K562 (cell line): ENCODE results near the gene UPK3A.
"Not testable (repeated sequence)": the region's sequence is repeated elsewhere in the genome, so short reads cannot be mapped to it uniquely, and the experiment has no call there.

Source experiments
- SMC3 ChIP-seq: conservative IDR thresholded peaks from 2 replicates; pipeline ENCODE4 v1.6.1; 2011; ENCODE audit warnings: low read depth, low read length, improper control_type of control experiment; ENCODE audit not compliant: insufficient read depth
- ZNF217 ChIP-seq: sonication (generic); formaldehyde crosslinking; IDR thresholded peaks from 2 replicates; pipeline ENCODE4 v1.8.0; 2022; ENCODE audit warnings: mild to moderate bottlenecking, missing genetic modification reagents
- TF ChIP-seq, protein P1 (sequence below), 3 experiments: IDR thresholded peaks in 2 of 3; conservative IDR thresholded peaks in 1 of 3; 2 replicates each; pipeline ENCODE4 v1.5.1; 2011 to 2012; ENCODE audit warnings: low read length in 3 of 3, mild to moderate bottlenecking in 3 of 3, control low read depth in 2 of 3, improper control_type of control experiment in 1 of 3, inconsistent platforms in 1 of 3, low read depth in 1 of 3, mixed read lengths in 1 of 3, moderate library complexity in 1 of 3; ENCODE audit not compliant: insufficient read depth in 2 of 3

DNA sequence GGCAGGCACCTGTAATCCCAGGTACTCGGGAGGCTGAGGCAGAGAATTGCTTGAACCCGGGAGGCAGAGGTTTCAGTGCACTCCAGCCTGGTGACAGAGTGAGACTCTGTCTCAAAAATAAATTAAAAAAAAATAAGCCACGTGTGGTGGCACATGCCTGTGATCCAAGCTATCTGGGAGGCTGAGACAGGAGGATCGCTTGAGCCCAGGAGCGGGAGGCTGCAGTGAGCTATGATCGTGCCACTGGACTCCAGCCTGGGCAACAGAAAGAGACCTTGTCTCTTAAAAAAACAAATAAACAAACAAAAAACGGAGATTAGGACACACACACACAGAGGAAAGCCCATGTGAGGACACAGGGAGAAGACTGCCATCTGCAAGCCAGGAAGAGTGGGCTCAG lies 7.0 kb upstream of the UPK3A start:
- TF ChIP-seq, protein P1, sequence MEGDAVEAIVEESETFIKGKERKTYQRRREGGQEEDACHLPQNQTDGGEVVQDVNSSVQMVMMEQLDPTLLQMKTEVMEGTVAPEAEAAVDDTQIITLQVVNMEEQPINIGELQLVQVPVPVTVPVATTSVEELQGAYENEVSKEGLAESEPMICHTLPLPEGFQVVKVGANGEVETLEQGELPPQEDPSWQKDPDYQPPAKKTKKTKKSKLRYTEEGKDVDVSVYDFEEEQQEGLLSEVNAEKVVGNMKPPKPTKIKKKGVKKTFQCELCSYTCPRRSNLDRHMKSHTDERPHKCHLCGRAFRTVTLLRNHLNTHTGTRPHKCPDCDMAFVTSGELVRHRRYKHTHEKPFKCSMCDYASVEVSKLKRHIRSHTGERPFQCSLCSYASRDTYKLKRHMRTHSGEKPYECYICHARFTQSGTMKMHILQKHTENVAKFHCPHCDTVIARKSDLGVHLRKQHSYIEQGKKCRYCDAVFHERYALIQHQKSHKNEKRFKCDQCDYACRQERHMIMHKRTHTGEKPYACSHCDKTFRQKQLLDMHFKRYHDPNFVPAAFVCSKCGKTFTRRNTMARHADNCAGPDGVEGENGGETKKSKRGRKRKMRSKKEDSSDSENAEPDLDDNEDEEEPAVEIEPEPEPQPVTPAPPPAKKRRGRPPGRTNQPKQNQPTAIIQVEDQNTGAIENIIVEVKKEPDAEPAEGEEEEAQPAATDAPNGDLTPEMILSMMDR (IDR thresholded peaks at IDR 0.05 in 2 of 3, conservative IDR thresholded peaks at IDR 0.05 in 1 of 3; ENCODE audit: insufficient read depth in 2 of 3, low read depth in 1 of 3, low read length in 3 of 3) = not testable (repeated sequence)
- TF ChIP-seq SMC3; ZNF217 (CRISPR knock-in tag): not testable (repeated sequence)
